ENCODE data around the gene GHITM. TPM values are rescaled to one million over a fixed set of nuclear protein-coding genes. Genes with fewer than 3 reads are reported as not detected.
A peak's percentile ranks its signal among the peaks of the same experiment; 100 is the strongest.

Gene GHITM
- polyA plus RNA-seq, 1 of the 3 experiments (the other 2 are of a cell fraction): 113 TPM

- H3K79me2 ChIP-seq (ENCODE audit: insufficient read depth): no peaks in the 10 kb centered on the region
- DNase-seq: peak; percentile 18
- no peaks in the 10 kb centered on the region for H3F3A ChIP-seq (replicated peaks; ENCODE audit: insufficient read depth)
- no peak overlapping the region for H3K9ac ChIP-seq
- no peaks in the 10 kb centered on the region for H3K9me2 ChIP-seq
- TF ChIP-seq PBX3 (IDR thresholded peaks at IDR 0.05): no peak
- no peak for TF ChIP-seq FOXJ3 (CRISPR knock-in tag; IDR thresholded peaks at IDR 0.05)
- no peak for TF ChIP-seq NFIC (IDR thresholded peaks at IDR 0.05; ENCODE audit: borderline replicate concordance)
- no peak for TF ChIP-seq MAX (IDR thresholded peaks at IDR 0.05; ENCODE audit: low read depth)
- no peak for TF ChIP-seq GATA2 (CRISPR knock-in tag; IDR thresholded peaks at IDR 0.05)
- TF ChIP-seq SMC3 (IDR thresholded peaks at IDR 0.05; ENCODE audit: low read depth, low read length): peak; percentile 36; the same call in 1 of the 2 replicates
- peak; percentile 81 for TF ChIP-seq RAD21 (IDR thresholded peaks at IDR 0.05; ENCODE audit: low read length)
- no peak for TF ChIP-seq EP300 (IDR thresholded peaks at IDR 0.05; ENCODE audit: borderline replicate concordance in 1 of 2, low read depth in 1 of 2, low read length in 1 of 2)
- TF ChIP-seq CHD2 (IDR thresholded peaks at IDR 0.05; ENCODE audit: low read length, partially characterized antibody): no peak
- TF ChIP-seq, protein P1, sequence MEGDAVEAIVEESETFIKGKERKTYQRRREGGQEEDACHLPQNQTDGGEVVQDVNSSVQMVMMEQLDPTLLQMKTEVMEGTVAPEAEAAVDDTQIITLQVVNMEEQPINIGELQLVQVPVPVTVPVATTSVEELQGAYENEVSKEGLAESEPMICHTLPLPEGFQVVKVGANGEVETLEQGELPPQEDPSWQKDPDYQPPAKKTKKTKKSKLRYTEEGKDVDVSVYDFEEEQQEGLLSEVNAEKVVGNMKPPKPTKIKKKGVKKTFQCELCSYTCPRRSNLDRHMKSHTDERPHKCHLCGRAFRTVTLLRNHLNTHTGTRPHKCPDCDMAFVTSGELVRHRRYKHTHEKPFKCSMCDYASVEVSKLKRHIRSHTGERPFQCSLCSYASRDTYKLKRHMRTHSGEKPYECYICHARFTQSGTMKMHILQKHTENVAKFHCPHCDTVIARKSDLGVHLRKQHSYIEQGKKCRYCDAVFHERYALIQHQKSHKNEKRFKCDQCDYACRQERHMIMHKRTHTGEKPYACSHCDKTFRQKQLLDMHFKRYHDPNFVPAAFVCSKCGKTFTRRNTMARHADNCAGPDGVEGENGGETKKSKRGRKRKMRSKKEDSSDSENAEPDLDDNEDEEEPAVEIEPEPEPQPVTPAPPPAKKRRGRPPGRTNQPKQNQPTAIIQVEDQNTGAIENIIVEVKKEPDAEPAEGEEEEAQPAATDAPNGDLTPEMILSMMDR (IDR thresholded peaks at IDR 0.05): peak; percentile 75
- TF ChIP-seq FOSL2 (IDR thresholded peaks at IDR 0.05; ENCODE audit: borderline replicate concordance, low read depth): no peak
- no peak for TF ChIP-seq NRF1 (IDR thresholded peaks at IDR 0.05; ENCODE audit: low read depth, low read length)
- TF ChIP-seq FOXM1 (IDR thresholded peaks at IDR 0.05; ENCODE audit: low read depth): no peak
- no peak for TF ChIP-seq USF2 (IDR thresholded peaks at IDR 0.05; ENCODE audit: borderline replicate concordance, low read depth, low read length)
- ChIA-PET POLR2A (interaction anchor here (0.7 kb wide), 1 partner anchor 772 kb away, joined by 4 read pairs; no protein-coding TSS in a partner anchor), CTCF (interaction anchor here (0.9 to 1.9 kb wide), 9 partner anchors 9 to 1302 kb away, joined by 3 to 7 read pairs (median 4); partner anchors contain the start of gene GHITM)
- no peaks in the 10 kb centered on the region for H3K36me3 ChIP-seq (replicated peaks in 1 of 2; ENCODE audit: control insufficient read depth in 1 of 2, insufficient read depth in 2 of 2, low read length in 1 of 2)
- H3K27me3 ChIP-seq (ENCODE audit: insufficient read depth): no peaks in the 10 kb centered on the region
- WGBS (ENCODE audit: low lambda C conversion rate): 21% methylated on average over 4 of the region's 4 CpGs
- peaks cover 0 to 7% of the 10 kb centered on the region in 2 experiments; a peak in 2 of 4 replicates for H3K4me1 ChIP-seq (ENCODE audit: control insufficient read depth in 1 of 2, insufficient read depth in 2 of 2, low read depth in 1 of 2, low read length in 1 of 2)
- no peak overlapping the region for H3K4me2 ChIP-seq
- H3K4me3 ChIP-seq (ENCODE audit: low read depth in 2 of 2, low read length in 1 of 2): no peak overlapping the region
- H3K27ac ChIP-seq (ENCODE audit: low read depth in 2 of 2, low read length in 1 of 2): no peak overlapping the region
- no peaks in the 10 kb centered on the region for H4K20me1 ChIP-seq (ENCODE audit: insufficient read depth)
- no peaks in the 10 kb centered on the region for H3K9me3 ChIP-seq
- H2AFZ ChIP-seq (ENCODE audit: low read depth): no peak overlapping the region
These were observed 41.4 kb upstream of the GHITM start for GRCh38 chr10:84097787-84098353.
